HG03280 (cell line): ENCODE data around the gene PCNA.

Experiments
- ATAC-seq: cut with Tn5 transposase; IDR thresholded peaks from one replicate; pipeline ENCODE4 v1.9.1; 2021; ENCODE audit warnings: mild to moderate bottlenecking, moderate library complexity; ENCODE audit not compliant: unreplicated experiment

PCNA gene

GRCh38 chr20:5069141-5069806, 50.5 kb downstream of the PCNA start:
- ATAC-seq = no peak

- ATAC-seq = no peak
These were observed 51.7 kb downstream of the PCNA start for GRCh38 chr20:5067877-5068645.

- ATAC-seq = no peak
These were observed 53.8 kb downstream of the PCNA start for GRCh38 chr20:5065879-5066383.

DNA sequence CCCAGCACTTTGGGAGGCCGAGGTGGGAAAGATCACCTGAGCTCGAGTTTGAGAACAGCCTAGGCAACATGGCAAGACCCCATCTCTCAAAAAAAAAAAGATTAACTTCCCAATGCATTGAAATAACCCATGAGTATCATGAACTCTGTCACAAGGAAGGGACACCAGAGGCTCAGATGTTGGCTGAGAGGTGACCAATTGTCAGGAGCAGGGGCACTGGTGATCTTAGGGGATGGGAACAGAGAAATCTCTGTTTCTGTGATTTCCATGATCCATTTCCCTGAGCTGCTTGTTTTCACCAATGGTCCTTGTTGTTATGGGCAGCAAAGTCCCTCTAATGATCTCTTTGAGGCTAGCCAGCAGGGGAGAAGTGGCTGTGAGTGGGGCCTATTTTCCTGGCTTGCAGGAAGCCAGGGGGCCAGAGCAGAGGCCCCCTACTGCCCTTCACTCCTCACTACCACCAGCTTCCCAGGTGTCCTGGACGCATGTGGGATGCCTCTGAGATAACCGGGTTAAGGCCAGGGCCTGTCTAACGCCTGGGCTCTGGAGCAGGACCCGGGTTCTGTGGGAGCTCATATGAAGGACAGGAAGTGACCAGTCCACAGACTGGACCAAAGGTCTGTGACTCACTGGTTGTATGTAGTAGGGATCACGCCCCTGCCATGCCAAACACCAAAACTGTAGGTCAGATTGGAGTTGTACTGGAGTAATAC, 54.4 kb downstream of the PCNA start:
- ATAC-seq = no peak
